ENCODE data around the gene RUNX2. TPM values are rescaled to one million over a fixed set of nuclear protein-coding genes. Genes with fewer than 3 reads are reported as not detected.

Gene RUNX2
- total RNA-seq, 6 experiments from 2014 or later, result 7.4 to 12.7 (median 10.8) TPM

DNA sequence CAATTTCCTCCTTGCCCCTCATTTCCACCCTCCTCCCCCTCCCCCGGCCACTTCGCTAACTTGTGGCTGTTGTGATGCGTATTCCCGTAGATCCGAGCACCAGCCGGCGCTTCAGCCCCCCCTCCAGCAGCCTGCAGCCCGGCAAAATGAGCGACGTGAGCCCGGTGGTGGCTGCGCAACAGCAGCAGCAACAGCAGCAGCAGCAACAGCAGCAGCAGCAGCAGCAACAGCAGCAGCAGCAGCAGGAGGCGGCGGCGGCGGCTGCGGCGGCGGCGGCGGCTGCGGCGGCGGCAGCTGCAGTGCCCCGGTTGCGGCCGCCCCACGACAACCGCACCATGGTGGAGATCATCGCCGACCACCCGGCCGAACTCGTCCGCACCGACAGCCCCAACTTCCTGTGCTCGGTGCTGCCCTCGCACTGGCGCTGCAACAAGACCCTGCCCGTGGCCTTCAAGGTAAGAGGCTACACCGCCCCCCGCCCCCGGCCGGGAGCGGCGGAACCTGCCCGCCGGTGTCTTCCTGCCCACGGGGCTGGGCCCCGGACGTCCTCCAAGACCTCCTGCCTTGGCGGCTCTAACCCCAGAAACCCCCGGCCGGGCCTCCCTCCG is 94.5 kb downstream of the RUNX2 start:
- Mint-ChIP-seq H3K36me3 (ENCODE audit: low read depth) (peaks cover 7% of the 10 kb centered on the region; the same call in 1 of the 2 replicates), H3K4me3 (peak overlapping the region; percentile 95), H3K4me1 (ENCODE audit: low read depth) (peaks cover 52% of the 10 kb centered on the region), H3K9me3 (no peaks in the 10 kb centered on the region), H3K27ac (peak overlapping the region; percentile 80), H3K27me3 (ENCODE audit: insufficient read depth) (peaks cover 2% of the 10 kb centered on the region; the same call in 1 of the 2 replicates)
- DNase-seq, result peak; percentile 55
- TF ChIP-seq, protein P1, sequence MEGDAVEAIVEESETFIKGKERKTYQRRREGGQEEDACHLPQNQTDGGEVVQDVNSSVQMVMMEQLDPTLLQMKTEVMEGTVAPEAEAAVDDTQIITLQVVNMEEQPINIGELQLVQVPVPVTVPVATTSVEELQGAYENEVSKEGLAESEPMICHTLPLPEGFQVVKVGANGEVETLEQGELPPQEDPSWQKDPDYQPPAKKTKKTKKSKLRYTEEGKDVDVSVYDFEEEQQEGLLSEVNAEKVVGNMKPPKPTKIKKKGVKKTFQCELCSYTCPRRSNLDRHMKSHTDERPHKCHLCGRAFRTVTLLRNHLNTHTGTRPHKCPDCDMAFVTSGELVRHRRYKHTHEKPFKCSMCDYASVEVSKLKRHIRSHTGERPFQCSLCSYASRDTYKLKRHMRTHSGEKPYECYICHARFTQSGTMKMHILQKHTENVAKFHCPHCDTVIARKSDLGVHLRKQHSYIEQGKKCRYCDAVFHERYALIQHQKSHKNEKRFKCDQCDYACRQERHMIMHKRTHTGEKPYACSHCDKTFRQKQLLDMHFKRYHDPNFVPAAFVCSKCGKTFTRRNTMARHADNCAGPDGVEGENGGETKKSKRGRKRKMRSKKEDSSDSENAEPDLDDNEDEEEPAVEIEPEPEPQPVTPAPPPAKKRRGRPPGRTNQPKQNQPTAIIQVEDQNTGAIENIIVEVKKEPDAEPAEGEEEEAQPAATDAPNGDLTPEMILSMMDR (IDR thresholded peaks at IDR 0.05), result no peak

- no peaks in the 10 kb centered on the region for H3K9me3 Mint-ChIP-seq
- TF ChIP-seq, protein P1 (IDR thresholded peaks at IDR 0.05), result no peak
- peaks cover 7% of the 10 kb centered on the region; the same call in 1 of the 2 replicates for H3K36me3 Mint-ChIP-seq (ENCODE audit: low read depth)
- H3K4me3 Mint-ChIP-seq, result peak overlapping the region; percentile 95
- peaks cover 2% of the 10 kb centered on the region; the same call in 1 of the 2 replicates for H3K27me3 Mint-ChIP-seq (ENCODE audit: insufficient read depth)
- peaks cover 54% of the 10 kb centered on the region for H3K4me1 Mint-ChIP-seq (ENCODE audit: low read depth)
- no peak for DNase-seq
- H3K27ac Mint-ChIP-seq, result peak overlapping the region; percentile 80
Measured at GRCh38 chr6:45423111-45423823, 95.1 kb downstream of the RUNX2 start.

DNA sequence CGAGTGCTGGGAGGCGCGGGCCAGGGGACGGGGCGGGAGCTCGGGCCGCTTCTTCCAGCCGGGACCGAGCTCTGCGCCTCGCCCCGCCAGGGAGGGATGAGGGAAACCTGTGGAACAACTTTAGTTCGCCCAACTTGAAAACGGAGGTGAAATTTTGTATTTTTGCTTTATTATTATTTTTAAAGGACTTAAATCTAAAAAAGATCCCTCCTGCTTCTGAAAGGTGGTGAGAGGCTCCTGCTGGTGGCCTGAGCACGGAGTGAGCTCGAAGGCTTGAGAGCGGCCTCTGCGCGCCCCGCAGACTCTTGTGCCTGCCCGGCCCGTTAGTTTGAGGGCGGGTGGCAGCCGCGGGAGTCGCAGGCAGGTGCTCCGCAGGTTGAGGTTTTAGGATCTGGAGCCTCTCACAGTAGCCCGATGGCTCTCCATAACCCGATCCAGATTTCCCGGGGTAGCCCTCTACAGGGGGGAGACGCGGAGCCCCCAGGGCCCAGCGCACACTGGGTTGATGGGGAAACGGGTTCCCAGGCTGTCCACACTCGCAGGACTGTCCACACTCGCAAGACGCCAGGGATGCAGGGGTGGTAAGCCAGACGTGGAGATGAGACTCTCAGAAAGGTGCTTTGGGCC is 95.8 kb downstream of the RUNX2 start:
- Mint-ChIP-seq H3K9me3 (no peaks in the 10 kb centered on the region), H3K36me3 (ENCODE audit: low read depth) (peaks cover 11% of the 10 kb centered on the region; the same call in 1 of the 2 replicates), H3K27ac (peak overlapping the region; percentile 46), H3K27me3 (ENCODE audit: insufficient read depth) (peaks cover 2% of the 10 kb centered on the region; the same call in 1 of the 2 replicates), H3K4me3 (peak overlapping the region; percentile 95), H3K4me1 (ENCODE audit: low read depth) (peaks cover 57% of the 10 kb centered on the region)
- TF ChIP-seq, protein P1 (IDR thresholded peaks at IDR 0.05), result no peak
- no peak for DNase-seq

GRCh38 chr6:45424451-45424861 is 96.3 kb downstream of the RUNX2 start:
- peaks cover 52% of the 10 kb centered on the region for H3K4me1 Mint-ChIP-seq (ENCODE audit: low read depth)
- DNase-seq, result no peak
- peak overlapping the region; percentile 46 for H3K27ac Mint-ChIP-seq
- H3K27me3 Mint-ChIP-seq (ENCODE audit: insufficient read depth), result peaks cover under 1% of the 10 kb centered on the region; the same call in 1 of the 2 replicates
- peak overlapping the region; percentile 95 for H3K4me3 Mint-ChIP-seq
- peaks cover 15% of the 10 kb centered on the region; the same call in 1 of the 2 replicates for H3K36me3 Mint-ChIP-seq (ENCODE audit: low read depth)
- H3K9me3 Mint-ChIP-seq, result no peaks in the 10 kb centered on the region
- TF ChIP-seq, protein P1 (IDR thresholded peaks at IDR 0.05), result no peak

- no peaks in the 10 kb centered on the region; the same call in 1 of the 2 replicates for H3K27me3 Mint-ChIP-seq (ENCODE audit: insufficient read depth)
- no peak overlapping the region for H3K4me3 Mint-ChIP-seq
- peaks cover 22% of the 10 kb centered on the region for H3K36me3 Mint-ChIP-seq (ENCODE audit: low read depth)
- TF ChIP-seq, protein P1 (IDR thresholded peaks at IDR 0.05), result no peak
- H3K4me1 Mint-ChIP-seq (ENCODE audit: low read depth), result peaks cover 44% of the 10 kb centered on the region
- H3K9me3 Mint-ChIP-seq, result no peaks in the 10 kb centered on the region
- no peak overlapping the region for H3K27ac Mint-ChIP-seq
- DNase-seq, result no peak
Measured at GRCh38 chr6:45426251-45426650, 98.1 kb downstream of the RUNX2 start.

Data from HFFc6 (cell line).